WTC11 (cell line): ENCODE results near the gene TSPAN7.

Source experiments
- FOXK1 ChIP-seq: sonication (generic); formaldehyde crosslinking; IDR thresholded peaks from 2 replicates; pipeline ENCODE4 v1.8.0; 2022; ENCODE audit warnings: mild to moderate bottlenecking, moderate library complexity, missing genetic modification reagents
- NR2C2 ChIP-seq: sonication (generic); formaldehyde crosslinking; IDR thresholded peaks from 2 replicates; pipeline ENCODE4 v1.8.0; 2022; ENCODE audit warnings: mild to moderate bottlenecking, missing genetic modification reagents
- TF ChIP-seq, protein P1 (sequence below): fragments of 200-600 bp; IDR thresholded peaks from 2 replicates; pipeline ENCODE4 v1.8.0; 2022; ENCODE audit warnings: antibody characterized with exemption

DNA sequence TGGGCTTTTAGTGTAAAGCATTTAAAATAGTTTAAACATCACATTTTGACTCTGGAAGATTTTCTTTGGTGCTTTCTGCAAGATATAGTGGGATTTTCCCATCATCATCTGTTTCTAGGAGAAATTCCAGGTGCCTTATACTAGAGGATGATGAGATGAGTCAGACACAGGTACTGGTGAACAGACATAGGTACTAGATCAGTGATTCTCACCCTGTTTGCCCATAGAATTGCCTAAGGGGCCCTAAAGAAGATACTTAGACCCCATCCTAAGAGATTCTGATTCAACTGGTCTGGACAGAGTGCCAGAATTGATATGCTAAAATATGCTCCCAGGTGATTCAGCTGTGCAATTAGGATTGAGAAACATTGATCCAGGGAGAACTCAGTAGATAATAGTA is 9.7 kb downstream of the TSPAN7 start:
- TF ChIP-seq, protein P1, sequence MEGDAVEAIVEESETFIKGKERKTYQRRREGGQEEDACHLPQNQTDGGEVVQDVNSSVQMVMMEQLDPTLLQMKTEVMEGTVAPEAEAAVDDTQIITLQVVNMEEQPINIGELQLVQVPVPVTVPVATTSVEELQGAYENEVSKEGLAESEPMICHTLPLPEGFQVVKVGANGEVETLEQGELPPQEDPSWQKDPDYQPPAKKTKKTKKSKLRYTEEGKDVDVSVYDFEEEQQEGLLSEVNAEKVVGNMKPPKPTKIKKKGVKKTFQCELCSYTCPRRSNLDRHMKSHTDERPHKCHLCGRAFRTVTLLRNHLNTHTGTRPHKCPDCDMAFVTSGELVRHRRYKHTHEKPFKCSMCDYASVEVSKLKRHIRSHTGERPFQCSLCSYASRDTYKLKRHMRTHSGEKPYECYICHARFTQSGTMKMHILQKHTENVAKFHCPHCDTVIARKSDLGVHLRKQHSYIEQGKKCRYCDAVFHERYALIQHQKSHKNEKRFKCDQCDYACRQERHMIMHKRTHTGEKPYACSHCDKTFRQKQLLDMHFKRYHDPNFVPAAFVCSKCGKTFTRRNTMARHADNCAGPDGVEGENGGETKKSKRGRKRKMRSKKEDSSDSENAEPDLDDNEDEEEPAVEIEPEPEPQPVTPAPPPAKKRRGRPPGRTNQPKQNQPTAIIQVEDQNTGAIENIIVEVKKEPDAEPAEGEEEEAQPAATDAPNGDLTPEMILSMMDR = no peak
- TF ChIP-seq FOXK1 (CRISPR knock-in tag) = no peak
- no peak for TF ChIP-seq NR2C2 (CRISPR knock-in tag)
